GM12878 (cell line): ENCODE results near the gene VCL. TPM values are rescaled to one million over a fixed set of nuclear protein-coding genes. Genes with fewer than 3 reads are reported as not detected.

Source experiments
- ATAC-seq: fragments of 200-7000 bp; cut with Tn5 transposase; 3 replicates; pipeline ENCODE4 v1.9.1; 2020; ENCODE audit warnings: mild to moderate bottlenecking, moderate library complexity
- BruUV-seq: library from RNA; stranded (reverse); fragments of 400-500 nt; replicated peaks from 2 replicates; lab custom pipeline; 2021; lab: Mats Ljungman, UMichigan
- CTCF ChIA-PET: fragments of 300-600 bp; sonication (Branson Sonifier 250); formaldehyde crosslinking; extraction: SDS; loops from one replicate; lab custom pipeline; 2021; ENCODE audit warnings: inconsistent platforms; lab: Yijun Ruan, JAX
- POLR2A ChIA-PET: fragments of 350-600 bp; formaldehyde crosslinking; extraction: SDS; loops from one replicate; lab custom pipeline; 2021; ENCODE audit warnings: inconsistent platforms; lab: Charles Lee
- RAD21 ChIA-PET: fragments of 300-600 bp; sonication (Branson Sonifier 250); formaldehyde crosslinking; loops from one replicate; lab custom pipeline; 2023; ENCODE audit warnings: antibody characterized with exemption; ENCODE audit not compliant: unreplicated experiment; lab: Charles Lee
- SMC1A ChIA-PET: fragments of 300-600 bp; sonication (Branson Sonifier 250); formaldehyde crosslinking; loops from one replicate; lab custom pipeline; 2023; ENCODE audit not compliant: unreplicated experiment, uncharacterized antibody; lab: Charles Lee
- DNase-seq: peaks from one replicate; pipeline ENCODE4 v3.0.0-alpha.2; 2011; ENCODE audit warnings: low read depth, low spot score
- FAIRE-seq: peaks from 3 replicates; lab custom pipeline; 2011; peaks lifted over from hg19 to GRCh38; lab: Jason Lieb, UNC
- H2AFZ ChIP-seq: 2 replicates; pipeline ENCODE4 v1.6.0; 2011; ENCODE audit warnings: low read depth, low read length, control low read depth; ENCODE audit not compliant: control insufficient read depth
- H3K27ac ChIP-seq: 2 replicates; pipeline ENCODE4 v1.5.1; 2011; ENCODE audit warnings: control low read depth; ENCODE audit not compliant: control insufficient read depth, insufficient read depth
- H3K27me3 ChIP-seq, 2 experiments: replicated peaks in 1 of 2; 2 replicates each; pipeline versions ENCODE4 v1.6.0 to v1.6.1; 2011; ENCODE audit warnings: low read length in 1 of 2; ENCODE audit not compliant: control insufficient read depth in 2 of 2, insufficient read depth in 2 of 2
- H3K36me3 ChIP-seq, 2 experiments: 2 replicates each; pipeline ENCODE4 v1.5.1; 2011; ENCODE audit warnings: low read length in 1 of 2; ENCODE audit not compliant: control insufficient read depth in 2 of 2, insufficient read depth in 2 of 2
- H3K4me1 ChIP-seq: 2 replicates; pipeline ENCODE4 v1.6.1; 2011; ENCODE audit warnings: mild to moderate bottlenecking, low read length, moderate library complexity, mixed read lengths; ENCODE audit not compliant: control insufficient read depth, insufficient read depth
- H3K4me2 ChIP-seq: 2 replicates; pipeline ENCODE4 v1.6.0; 2011; ENCODE audit warnings: control low read depth; ENCODE audit not compliant: control insufficient read depth, insufficient read depth
- H3K4me3 ChIP-seq: fragments of 200-600 bp; sonication (generic); 2 replicates; pipeline ENCODE4 v1.5.1; 2016
- H3K79me2 ChIP-seq: 2 replicates; pipeline ENCODE4 v1.6.0; 2011; ENCODE audit warnings: low read length; ENCODE audit not compliant: control insufficient read depth, insufficient read depth
- H3K9ac ChIP-seq: 2 replicates; pipeline ENCODE4 v1.8.0; 2011; ENCODE audit warnings: low read length, control low read depth, mixed read lengths; ENCODE audit not compliant: control insufficient read depth, insufficient read depth
- H3K9me3 ChIP-seq: replicated peaks from 3 replicates; pipeline ENCODE4 v1.5.1; 2011; ENCODE audit warnings: mild to moderate bottlenecking, low read length; ENCODE audit not compliant: control insufficient read depth, insufficient read depth
- H4K20me1 ChIP-seq: 2 replicates; pipeline ENCODE4 v1.6.0; 2011; ENCODE audit not compliant: control insufficient read depth, insufficient read depth
- CEBPB ChIP-seq, 2 experiments: fragments of 150-350 bp in 1 of 2; IDR thresholded peaks; 2 replicates each; pipeline ENCODE4 v1.6.1; 2012 to 2014; ENCODE audit warnings: low read depth in 2 of 2, low read length in 2 of 2, borderline replicate concordance in 1 of 2, inconsistent platforms in 1 of 2
- CHD2 ChIP-seq: IDR thresholded peaks from 2 replicates; pipeline ENCODE4 v1.6.1; 2011; ENCODE audit warnings: low read depth, low read length, improper control_type of control experiment, borderline replicate concordance
- NFXL1 ChIP-seq: fragments of 450-650 bp; IDR thresholded peaks from 2 replicates; pipeline ENCODE4 v1.6.1; 2017; ENCODE audit warnings: antibody characterized with exemption, mild to moderate bottlenecking, borderline replicate concordance
- NR2F1 ChIP-seq: fragments of 450-650 bp; conservative IDR thresholded peaks from 2 replicates; pipeline ENCODE4 v1.6.1; 2017; ENCODE audit warnings: mild to moderate bottlenecking
- RELA ChIP-seq: fragments of 450-650 bp; IDR thresholded peaks from 2 replicates; pipeline ENCODE4 v1.8.0; 2014; ENCODE audit warnings: borderline replicate concordance; ENCODE audit not compliant: partially characterized antibody
- SUZ12 ChIP-seq: fragments of 200-600 bp; sonication (generic); IDR thresholded peaks from one replicate; pipeline ENCODE4 v1.6.1; 2018; ENCODE audit warnings: antibody characterized with exemption, mild to moderate bottlenecking; ENCODE audit not compliant: unreplicated experiment
- TBL1XR1 ChIP-seq: IDR thresholded peaks from 2 replicates; pipeline ENCODE4 v1.6.1; 2012; ENCODE audit warnings: low read depth, low read length, improper control_type of control experiment
- WGBS: methylation state at CpG from one replicate; pipeline ENCODE4 v1.1.6; 2016; ENCODE audit warnings: low lambda C conversion rate; ENCODE audit not compliant: insufficient replicate concordance, insufficient coverage; ENCODE audit errors: missing lambda C conversion rate; 5-methylcytosine and 5-hydroxymethylcytosine counted together
- in situ Hi-C: fragments of 300-500 bp; cut with MboI; formaldehyde crosslinking; loops from 9 replicates; pipeline ENCODE4 v1.14.3; 2018; ENCODE audit warnings: mixed read lengths
- intact Hi-C: fragments of 100-400 bp; cut with micrococcal nuclease; formaldehyde crosslinking; loops from one replicate; pipeline ENCODE4 v1.14.2; 2022; ENCODE audit not compliant: unreplicated experiment
- polyA plus RNA-seq, 11 experiments: library from polyadenylated mRNA; depleted of rRNA in 4 of 11; unstranded in 6 of 11; stranded (reverse) in 5 of 11; fragments of >200 nt; fragmentation: Nextera tagmentation in 4 of 11; fragmentation: Illumina TruSeq in 1 of 11; extraction: Ambion mirVana in 4 of 11; extraction: Trizol in 1 of 11; gene quantifications; 1 replicate in 1 of 11; 2 replicates in 10 of 11; pipeline versions ENCODE4 v1.2.1 to v1.2.3, GENCODE V29; 2011 to 2016; ENCODE audit warnings: inconsistent platforms in 2 of 11, missing spikeins in 2 of 11, low read depth in 1 of 11
- total RNA-seq, 4 experiments: library from RNA; depleted of rRNA in 3 of 4; stranded (reverse); fragments of >200 nt in 3 of 4; fragmentation: Illumina TruSeq in 1 of 4; extraction: Trizol in 1 of 4; gene quantifications; 2 replicates each; pipeline versions ENCODE4 v1.2.1 to v1.2.3, GENCODE V29; 2013 to 2021
- TF ChIP-seq, protein P1 (sequence below): IDR thresholded peaks from 2 replicates; pipeline ENCODE4 v1.6.1; 2011; ENCODE audit warnings: low read depth, mild to moderate bottlenecking, low read length, moderate library complexity, borderline replicate concordance; ENCODE audit errors: extremely low read depth
- TF ChIP-seq, protein P2 (sequence below): fragments of 450-650 bp; IDR thresholded peaks from 2 replicates; pipeline ENCODE4 v1.6.1; 2017; ENCODE audit warnings: mild to moderate bottlenecking, low read depth, inconsistent platforms; ENCODE audit not compliant: poor library complexity, severe bottlenecking
- TF ChIP-seq, protein P3 (sequence below): IDR thresholded peaks from 2 replicates; pipeline ENCODE4 v1.6.1; 2012; ENCODE audit warnings: mild to moderate bottlenecking, low read depth, low read length
- TF ChIP-seq, protein P4 (sequence below): IDR thresholded peaks from 2 replicates; pipeline ENCODE4 v1.6.1; 2011; ENCODE audit warnings: low read depth, low read length, improper control_type of control experiment, borderline replicate concordance
- TF ChIP-seq, protein P5 (sequence below): IDR thresholded peaks from 2 replicates; pipeline ENCODE4 v1.6.1; 2011; ENCODE audit warnings: mild to moderate bottlenecking, low read depth, low read length, moderate library complexity; ENCODE audit not compliant: insufficient replicate concordance

Gene VCL
- total and polyA plus RNA-seq, 10 of the 15 experiments (the other 5 are each of a cell fraction or from before 2014, with no cell fraction given), result 6.7 to 54.6 (median 24.3) TPM

DNA sequence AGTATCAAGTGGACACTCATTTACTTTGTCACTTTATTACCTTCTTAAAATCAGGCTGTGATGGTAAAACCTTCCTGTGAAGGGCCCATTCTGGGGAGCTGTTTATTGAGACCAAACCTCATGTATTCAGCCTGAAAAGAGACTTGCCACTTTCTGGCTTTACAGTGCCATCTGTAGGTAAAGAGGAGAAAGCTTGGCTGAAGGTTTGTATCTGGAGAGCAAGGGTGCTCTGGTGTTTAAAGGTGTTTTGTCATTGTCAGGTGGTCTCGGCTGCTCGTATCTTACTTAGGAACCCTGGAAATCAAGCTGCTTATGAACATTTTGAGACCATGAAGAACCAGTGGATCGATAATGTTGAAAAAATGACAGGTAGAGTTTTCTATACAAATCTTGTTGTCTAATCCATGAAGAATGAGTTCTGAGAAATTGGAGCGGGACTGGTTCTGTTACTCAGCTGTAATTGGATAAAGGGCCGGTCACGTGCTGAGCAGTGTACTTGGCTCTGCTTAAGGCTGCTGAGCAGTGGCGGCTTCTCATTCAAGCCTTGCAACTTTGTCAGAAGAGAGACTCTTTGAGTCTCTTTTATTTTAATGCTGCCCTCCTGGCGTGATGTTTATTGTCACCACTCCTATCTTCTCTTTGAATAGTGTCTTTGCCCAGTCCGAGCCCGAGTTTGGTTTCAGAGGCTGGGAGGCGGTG, 105.8 kb downstream of the VCL start (continued):
- TF ChIP-seq, protein P1, sequence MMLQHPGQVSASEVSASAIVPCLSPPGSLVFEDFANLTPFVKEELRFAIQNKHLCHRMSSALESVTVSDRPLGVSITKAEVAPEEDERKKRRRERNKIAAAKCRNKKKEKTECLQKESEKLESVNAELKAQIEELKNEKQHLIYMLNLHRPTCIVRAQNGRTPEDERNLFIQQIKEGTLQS, result no peak

DNA sequence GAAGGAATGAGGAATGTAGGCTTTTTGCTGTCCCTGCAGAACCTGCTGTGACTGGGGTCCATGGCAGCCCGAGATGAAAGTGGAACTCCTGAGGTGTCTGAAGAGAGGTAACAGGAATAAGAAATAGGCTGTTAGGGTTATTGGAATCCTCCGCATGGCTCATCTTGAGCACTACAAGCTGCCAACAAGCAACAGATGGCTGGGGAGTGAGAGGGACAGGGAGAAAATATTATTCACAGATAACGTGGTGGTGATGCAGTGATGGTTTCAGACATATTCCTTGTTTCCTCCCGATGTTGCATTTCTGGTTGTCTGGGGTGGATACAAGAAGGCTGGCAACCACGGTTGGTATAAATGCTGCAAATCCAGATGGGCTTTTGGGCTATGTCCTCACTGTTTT, 106.6 kb downstream of the VCL start:
- WGBS, result 100% methylated on average over 5 of the region's 5 CpGs
- peaks cover 0 to 9% of the 10 kb centered on the region in 2 experiments; a peak in 1 of 4 replicates for H3K36me3 ChIP-seq
- H3K79me2 ChIP-seq, result no peaks in the 10 kb centered on the region
- in situ Hi-C loops, result no loop called here
- ATAC-seq, result no peak
- H3K4me2 ChIP-seq, result no peak overlapping the region
- POLR2A ChIA-PET, result no interaction called here
- no peaks in the 10 kb centered on the region for H4K20me1 ChIP-seq
- no peaks in the 10 kb centered on the region for H3K9me3 ChIP-seq
- H3K9ac ChIP-seq, result no peak overlapping the region
- no peaks in the 10 kb centered on the region for H3K27me3 ChIP-seq
- intact Hi-C loops, result no loop called here
- H2AFZ ChIP-seq, result no peak overlapping the region
- no TSS peak for BruUV-seq
- CTCF ChIA-PET, result interaction anchor here (0.9 to 13.9 kb wide), 16 partner anchors 10 to 225 kb away, joined by 3 to 185 read pairs (median 6); no protein-coding TSS in a partner anchor
- FAIRE-seq, result no peak
- no peak for DNase-seq
- H3K4me1 ChIP-seq, result no peaks in the 10 kb centered on the region
- RAD21 ChIA-PET, result interaction anchor here (1.6 to 3.5 kb wide), 4 partner anchors 14 to 225 kb away, joined by 5 to 22 read pairs (median 6); no protein-coding TSS in a partner anchor
- H3K4me3 ChIP-seq, result no peak overlapping the region
- SMC1A ChIA-PET, result interaction anchor here (0.9 to 4.1 kb wide), 6 partner anchors 9 to 216 kb away, joined by 3 to 70 read pairs (median 4); no protein-coding TSS in a partner anchor
- no peak overlapping the region for H3K27ac ChIP-seq
- TF ChIP-seq, protein P2, sequence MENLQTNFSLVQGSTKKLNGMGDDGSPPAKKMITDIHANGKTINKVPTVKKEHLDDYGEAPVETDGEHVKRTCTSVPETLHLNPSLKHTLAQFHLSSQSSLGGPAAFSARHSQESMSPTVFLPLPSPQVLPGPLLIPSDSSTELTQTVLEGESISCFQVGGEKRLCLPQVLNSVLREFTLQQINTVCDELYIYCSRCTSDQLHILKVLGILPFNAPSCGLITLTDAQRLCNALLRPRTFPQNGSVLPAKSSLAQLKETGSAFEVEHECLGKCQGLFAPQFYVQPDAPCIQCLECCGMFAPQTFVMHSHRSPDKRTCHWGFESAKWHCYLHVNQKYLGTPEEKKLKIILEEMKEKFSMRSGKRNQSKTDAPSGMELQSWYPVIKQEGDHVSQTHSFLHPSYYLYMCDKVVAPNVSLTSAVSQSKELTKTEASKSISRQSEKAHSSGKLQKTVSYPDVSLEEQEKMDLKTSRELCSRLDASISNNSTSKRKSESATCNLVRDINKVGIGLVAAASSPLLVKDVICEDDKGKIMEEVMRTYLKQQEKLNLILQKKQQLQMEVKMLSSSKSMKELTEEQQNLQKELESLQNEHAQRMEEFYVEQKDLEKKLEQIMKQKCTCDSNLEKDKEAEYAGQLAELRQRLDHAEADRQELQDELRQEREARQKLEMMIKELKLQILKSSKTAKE, result no peak
- TF ChIP-seq, protein P3, sequence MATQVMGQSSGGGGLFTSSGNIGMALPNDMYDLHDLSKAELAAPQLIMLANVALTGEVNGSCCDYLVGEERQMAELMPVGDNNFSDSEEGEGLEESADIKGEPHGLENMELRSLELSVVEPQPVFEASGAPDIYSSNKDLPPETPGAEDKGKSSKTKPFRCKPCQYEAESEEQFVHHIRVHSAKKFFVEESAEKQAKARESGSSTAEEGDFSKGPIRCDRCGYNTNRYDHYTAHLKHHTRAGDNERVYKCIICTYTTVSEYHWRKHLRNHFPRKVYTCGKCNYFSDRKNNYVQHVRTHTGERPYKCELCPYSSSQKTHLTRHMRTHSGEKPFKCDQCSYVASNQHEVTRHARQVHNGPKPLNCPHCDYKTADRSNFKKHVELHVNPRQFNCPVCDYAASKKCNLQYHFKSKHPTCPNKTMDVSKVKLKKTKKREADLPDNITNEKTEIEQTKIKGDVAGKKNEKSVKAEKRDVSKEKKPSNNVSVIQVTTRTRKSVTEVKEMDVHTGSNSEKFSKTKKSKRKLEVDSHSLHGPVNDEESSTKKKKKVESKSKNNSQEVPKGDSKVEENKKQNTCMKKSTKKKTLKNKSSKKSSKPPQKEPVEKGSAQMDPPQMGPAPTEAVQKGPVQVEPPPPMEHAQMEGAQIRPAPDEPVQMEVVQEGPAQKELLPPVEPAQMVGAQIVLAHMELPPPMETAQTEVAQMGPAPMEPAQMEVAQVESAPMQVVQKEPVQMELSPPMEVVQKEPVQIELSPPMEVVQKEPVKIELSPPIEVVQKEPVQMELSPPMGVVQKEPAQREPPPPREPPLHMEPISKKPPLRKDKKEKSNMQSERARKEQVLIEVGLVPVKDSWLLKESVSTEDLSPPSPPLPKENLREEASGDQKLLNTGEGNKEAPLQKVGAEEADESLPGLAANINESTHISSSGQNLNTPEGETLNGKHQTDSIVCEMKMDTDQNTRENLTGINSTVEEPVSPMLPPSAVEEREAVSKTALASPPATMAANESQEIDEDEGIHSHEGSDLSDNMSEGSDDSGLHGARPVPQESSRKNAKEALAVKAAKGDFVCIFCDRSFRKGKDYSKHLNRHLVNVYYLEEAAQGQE, result no peak
- TF ChIP-seq NR2F1 (no peak), SUZ12 (no peak), TBL1XR1 (no peak), CEBPB (IDR thresholded peaks at IDR 0.05; ENCODE audit: borderline replicate concordance in 1 of 2, low read depth in 2 of 2, low read length in 2 of 2) (no peak), NFXL1 (no peak), RELA (no peak), CHD2 (no peak)
- TF ChIP-seq, protein P4, sequence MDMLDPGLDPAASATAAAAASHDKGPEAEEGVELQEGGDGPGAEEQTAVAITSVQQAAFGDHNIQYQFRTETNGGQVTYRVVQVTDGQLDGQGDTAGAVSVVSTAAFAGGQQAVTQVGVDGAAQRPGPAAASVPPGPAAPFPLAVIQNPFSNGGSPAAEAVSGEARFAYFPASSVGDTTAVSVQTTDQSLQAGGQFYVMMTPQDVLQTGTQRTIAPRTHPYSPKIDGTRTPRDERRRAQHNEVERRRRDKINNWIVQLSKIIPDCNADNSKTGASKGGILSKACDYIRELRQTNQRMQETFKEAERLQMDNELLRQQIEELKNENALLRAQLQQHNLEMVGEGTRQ, result no peak
- TF ChIP-seq, protein P5, sequence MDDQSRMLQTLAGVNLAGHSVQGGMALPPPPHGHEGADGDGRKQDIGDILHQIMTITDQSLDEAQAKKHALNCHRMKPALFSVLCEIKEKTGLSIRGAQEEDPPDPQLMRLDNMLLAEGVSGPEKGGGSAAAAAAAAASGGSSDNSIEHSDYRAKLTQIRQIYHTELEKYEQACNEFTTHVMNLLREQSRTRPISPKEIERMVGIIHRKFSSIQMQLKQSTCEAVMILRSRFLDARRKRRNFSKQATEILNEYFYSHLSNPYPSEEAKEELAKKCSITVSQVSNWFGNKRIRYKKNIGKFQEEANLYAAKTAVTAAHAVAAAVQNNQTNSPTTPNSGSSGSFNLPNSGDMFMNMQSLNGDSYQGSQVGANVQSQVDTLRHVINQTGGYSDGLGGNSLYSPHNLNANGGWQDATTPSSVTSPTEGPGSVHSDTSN, result no peak
